Naive thymus-derived CD4-positive, alpha-beta T cell (primary cell): ENCODE data around the gene PIK3R1. TPM values are rescaled to one million over a fixed set of nuclear protein-coding genes. Genes with fewer than 3 reads are reported as not detected.

Experiments used
- ATAC-seq: fragments of 150-1000 bp; cut with Tn5 transposase; 2 replicates; pipeline ENCODE4 v1.10.0; 2021; ENCODE audit warnings: mild to moderate bottlenecking, moderate library complexity
- CTCF ChIA-PET: fragments of 350-600 bp; sonication (Branson Sonifier 250); formaldehyde crosslinking; loops from one replicate; lab custom pipeline; 2021; ENCODE audit warnings: antibody characterized with exemption; lab: Charles Lee
- POLR2A ChIA-PET: fragments of 350-600 bp; sonication (Branson Sonifier 250); formaldehyde crosslinking; loops from one replicate; lab custom pipeline; 2021; ENCODE audit warnings: antibody characterized with exemption, inconsistent platforms; lab: Charles Lee
- DNase-seq, 9 donors: peaks; one replicate each; pipeline versions ENCODE4 v3.0.0 to v3.0.0-alpha.2; 2020 to 2022; ENCODE audit warnings: mixed read lengths in 1 of 9
- H3K27ac ChIP-seq: one replicate; pipeline ENCODE4 v1.7.0; 2013; ENCODE audit warnings: mild to moderate bottlenecking, low read depth, low read length, moderate library complexity
- H3K27me3 ChIP-seq, 2 donors: one replicate each; pipeline ENCODE4 v1.7.0; 2013; ENCODE audit warnings: low read length in 2 of 2, mild to moderate bottlenecking in 2 of 2, moderate library complexity in 2 of 2; ENCODE audit not compliant: control insufficient read depth in 2 of 2, insufficient read depth in 2 of 2
- H3K36me3 ChIP-seq, 3 experiments: 1 replicate in 2 of 3; 2 replicates in 1 of 3; pipeline ENCODE4 v1.7.0; 2013; ENCODE audit warnings: low read length in 3 of 3, mild to moderate bottlenecking in 3 of 3, moderate library complexity in 1 of 3; ENCODE audit not compliant: insufficient read depth in 3 of 3, control insufficient read depth in 2 of 3
- H3K4me1 ChIP-seq, 2 donors: one replicate each; pipeline ENCODE4 v1.7.0; 2013; ENCODE audit warnings: low read length in 2 of 2, mild to moderate bottlenecking in 2 of 2, moderate library complexity in 1 of 2; ENCODE audit not compliant: control insufficient read depth in 2 of 2, insufficient read depth in 2 of 2
- H3K4me3 ChIP-seq: 2 replicates; pipeline ENCODE4 v1.7.0; 2013; ENCODE audit warnings: mild to moderate bottlenecking, low read length
- H3K9me3 ChIP-seq, 3 experiments: 1 replicate in 2 of 3; 2 replicates in 1 of 3; pipeline ENCODE4 v1.7.0; 2013; ENCODE audit warnings: low read length in 3 of 3; ENCODE audit not compliant: control insufficient read depth in 2 of 3
- H3K27ac Mint-ChIP-seq, 9 donors: one replicate each; pipeline ENCODE4 v1.8.0; 2020 to 2022; ENCODE audit warnings: mixed read lengths in 9 of 9, mild to moderate bottlenecking in 8 of 9, moderate library complexity in 5 of 9, inconsistent platforms in 2 of 9
- H3K27me3 Mint-ChIP-seq, 5 donors: one replicate each; pipeline ENCODE4 v1.8.0; 2021 to 2022; ENCODE audit warnings: mixed read lengths in 5 of 5, mild to moderate bottlenecking in 1 of 5
- H3K36me3 Mint-ChIP-seq, 5 donors: one replicate each; pipeline ENCODE4 v1.8.0; 2020 to 2022; ENCODE audit warnings: mixed read lengths in 5 of 5, mild to moderate bottlenecking in 3 of 5, inconsistent platforms in 1 of 5
- H3K4me1 Mint-ChIP-seq, 7 donors: one replicate each; pipeline ENCODE4 v1.8.0; 2020 to 2022; ENCODE audit warnings: mixed read lengths in 7 of 7, mild to moderate bottlenecking in 3 of 7, inconsistent platforms in 1 of 7
- H3K4me3 Mint-ChIP-seq, 10 donors: one replicate each; pipeline ENCODE4 v1.8.0; 2020 to 2022; ENCODE audit warnings: mild to moderate bottlenecking in 10 of 10, mixed read lengths in 10 of 10, moderate library complexity in 6 of 10, inconsistent platforms in 2 of 10
- H3K9me3 Mint-ChIP-seq, 11 donors: one replicate each; pipeline ENCODE4 v1.8.0; 2020 to 2022; ENCODE audit warnings: mixed read lengths in 11 of 11, mild to moderate bottlenecking in 4 of 11, inconsistent platforms in 1 of 11, moderate library complexity in 1 of 11
- intact Hi-C, 2 donors: fragments of 100-400 bp; cut with micrococcal nuclease; formaldehyde crosslinking; loops; one replicate each; pipeline ENCODE4 v1.15.1; 2023
- polyA plus RNA-seq, 2 donors: library from polyadenylated mRNA; unstranded; fragments of 300-500 nt; fragmentation: Illumina TruSeq; gene quantifications; one replicate each; pipeline ENCODE4 v1.2.3, GENCODE V29; 2021
- total RNA-seq, 6 experiments: library from RNA in 5 of 6; stranded (reverse) in 5 of 6; gene quantifications; 1 replicate in 5 of 6; 2 replicates in 1 of 6; pipeline ENCODE4 v1.2.3 and lab custom pipeline; 2021 to 2026

PIK3R1 gene
- total and polyA plus RNA-seq, 7 experiments from 2014 or later: 72.0 to 207 (median 119) TPM

DNA sequence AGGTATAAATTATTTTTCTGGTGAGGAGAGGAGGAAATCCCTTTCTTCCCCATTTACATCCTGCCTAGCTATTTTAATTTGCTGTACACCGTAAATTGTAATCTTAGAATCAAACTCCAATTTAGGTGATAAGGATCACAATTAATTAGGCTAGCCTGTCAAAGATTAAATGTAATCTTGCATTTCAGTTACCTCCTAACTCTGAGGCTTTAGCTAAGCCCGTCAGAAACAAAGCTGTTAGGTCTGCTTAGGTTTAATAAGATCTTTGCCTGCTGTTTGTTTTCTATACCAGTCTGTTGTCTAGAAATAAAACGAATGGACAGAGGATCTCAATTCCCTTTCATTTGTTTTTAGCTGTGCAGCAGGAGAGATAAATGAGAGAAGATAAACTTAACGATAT lies 51.5 kb downstream of the PIK3R1 start:
- Mint-ChIP-seq H3K27me3 (no peaks in the 10 kb centered on the region), H3K36me3 (peaks cover 0 to 7% (median 0%) of the 10 kb centered on the region in 5 donors), H3K27ac (peak overlapping the region; percentile 10 to 91 (median 69)), H3K9me3 (no peaks in the 10 kb centered on the region), H3K4me3 (peak overlapping the region in 7 of 10 donors; percentile 26 to 69 (median 51)), H3K4me1 (peaks cover 41 to 89% (median 87%) of the 10 kb centered on the region in 7 donors)
- Histone ChIP-seq H3K4me1 (peaks cover 67 to 80% of the 10 kb centered on the region in 2 donors), H3K4me3 (no peak overlapping the region), H3K27ac (no peak overlapping the region), H3K9me3 (no peaks in the 10 kb centered on the region), H3K27me3 (no peaks in the 10 kb centered on the region), H3K36me3 (no peaks in the 10 kb centered on the region)
- ChIA-PET POLR2A (interaction anchor here (1.2 to 5.8 kb wide), 4 partner anchors 12 to 50 kb away, joined by 3 to 39 read pairs (median 4); no protein-coding TSS in a partner anchor), CTCF (interaction anchor here (0.6 to 2.9 kb wide), 7 partner anchors 8 to 1046 kb away, joined by 3 to 9 read pairs (median 5); no protein-coding TSS in a partner anchor)
- intact Hi-C loops: no loop called here
- no peak for ATAC-seq
- no peak for DNase-seq

DNA sequence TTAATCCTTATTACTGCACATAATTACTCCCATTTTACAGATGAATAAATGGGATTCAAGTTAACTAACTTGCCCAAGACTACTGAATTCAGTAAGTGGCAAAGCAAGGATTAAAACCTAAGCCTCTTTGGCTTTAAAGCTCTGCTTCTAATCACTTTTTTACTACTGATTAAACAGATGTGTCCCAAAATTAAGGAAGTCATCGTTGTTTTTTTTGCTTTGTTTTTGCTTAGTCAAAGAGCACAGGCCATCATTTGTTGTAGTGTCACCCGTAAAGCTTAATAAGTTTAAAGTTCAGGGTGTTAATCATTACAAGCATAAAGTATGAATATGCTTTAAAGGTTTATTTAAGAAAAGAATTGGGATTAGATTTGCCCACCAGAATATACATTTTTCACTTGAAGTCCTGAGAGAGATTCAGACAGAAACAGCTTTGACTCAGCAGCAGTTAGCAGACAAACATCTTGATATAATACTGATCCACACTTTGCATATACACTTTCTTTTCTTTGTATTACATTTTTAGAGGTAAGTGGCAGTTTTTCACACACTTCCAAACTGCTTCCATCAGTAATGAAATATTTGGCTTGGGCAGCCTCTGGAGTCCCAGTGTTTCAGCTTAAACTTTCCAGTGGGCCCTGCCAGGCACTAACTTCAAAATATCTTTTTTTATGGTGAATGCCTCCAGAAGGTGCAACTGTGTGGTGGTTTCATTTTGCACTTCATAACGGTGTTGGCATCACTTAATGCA lies 52.7 kb downstream of the PIK3R1 start:
- peak overlapping the region; percentile 20 for H3K4me3 ChIP-seq
- ATAC-seq: peak; percentile 36

DNA sequence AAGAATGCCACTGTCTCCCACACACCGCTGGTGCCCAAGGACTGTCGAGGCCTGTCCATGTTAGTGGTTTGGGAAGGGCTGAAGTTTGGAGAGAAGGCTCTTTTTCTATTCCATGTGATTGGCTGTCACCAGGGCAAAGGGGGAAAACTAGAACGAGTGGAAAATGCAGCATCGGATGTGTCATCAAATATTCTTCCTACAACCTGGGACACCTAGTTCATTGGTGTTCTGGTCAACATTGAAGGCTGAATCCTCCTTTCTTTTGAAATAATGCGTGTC lies 53.2 kb downstream of the PIK3R1 start:
- intact Hi-C loops: loop anchor here in 1 of 2 donors (1.0 kb wide), 1 partner anchor 10 kb away; no protein-coding TSS in a partner anchor
- ATAC-seq: no peak
- peaks cover 0 to 9% (median 2%) of the 10 kb centered on the region in 5 donors for H3K36me3 Mint-ChIP-seq
- H3K9me3 Mint-ChIP-seq: no peaks in the 10 kb centered on the region
- Histone ChIP-seq H3K27me3 (no peaks in the 10 kb centered on the region), H3K4me3 (peak overlapping the region; percentile 20), H3K9me3 (no peaks in the 10 kb centered on the region), H3K36me3 (peaks cover 0 to 2% (median 0%) of the 10 kb centered on the region in 3 experiments), H3K27ac (peak overlapping the region; percentile 4), H3K4me1 (peaks cover 72 to 80% of the 10 kb centered on the region in 2 donors)
- H3K4me3 Mint-ChIP-seq: peak overlapping the region; percentile 24 to 78 (median 51)
- ChIA-PET CTCF (interaction anchor here (0.8 to 2.9 kb wide), 2 partner anchors 12 to 18 kb away, joined by 3 to 9 read pairs; no protein-coding TSS in a partner anchor), POLR2A (interaction anchor here (2.2 to 5.8 kb wide), 2 partner anchors 13 to 54 kb away, joined by 7 to 39 read pairs; partner anchors contain the start of gene PIK3R1)
- peak overlapping the region; percentile 19 to 91 (median 70) for H3K27ac Mint-ChIP-seq
- H3K4me1 Mint-ChIP-seq: peaks cover 45 to 94% (median 89%) of the 10 kb centered on the region in 7 donors
- no peaks in the 10 kb centered on the region for H3K27me3 Mint-ChIP-seq
- no peak for DNase-seq

More for the DNA sequence above, 52.7 kb downstream of the PIK3R1 start:
- no peaks in the 10 kb centered on the region for H3K9me3 ChIP-seq
- Mint-ChIP-seq H3K27me3 (no peaks in the 10 kb centered on the region), H3K27ac (peak overlapping the region; percentile 19 to 91 (median 70)), H3K9me3 (no peaks in the 10 kb centered on the region), H3K36me3 (peaks cover 0 to 7% (median 0%) of the 10 kb centered on the region in 5 donors), H3K4me3 (peak overlapping the region; percentile 21 to 78 (median 51)), H3K4me1 (peaks cover 44 to 94% (median 92%) of the 10 kb centered on the region in 7 donors)
- peak overlapping the region; percentile 4 for H3K27ac ChIP-seq
- intact Hi-C loops: loop anchor here in 1 of 2 donors (1.0 kb wide), 1 partner anchor 10 kb away; no protein-coding TSS in a partner anchor
- H3K4me1 ChIP-seq: peaks cover 69 to 83% of the 10 kb centered on the region in 2 donors
- H3K36me3 ChIP-seq: no peaks in the 10 kb centered on the region
- ChIA-PET CTCF (interaction anchor here (0.6 to 2.9 kb wide), 7 partner anchors 9 to 1049 kb away, joined by 3 to 9 read pairs (median 4); no protein-coding TSS in a partner anchor), POLR2A (interaction anchor here (0.5 to 5.8 kb wide), 4 partner anchors 13 to 139 kb away, joined by 3 to 39 read pairs (median 6); partner anchors contain the start of gene PIK3R1)
- no peak for DNase-seq
- H3K27me3 ChIP-seq: no peaks in the 10 kb centered on the region

DNA sequence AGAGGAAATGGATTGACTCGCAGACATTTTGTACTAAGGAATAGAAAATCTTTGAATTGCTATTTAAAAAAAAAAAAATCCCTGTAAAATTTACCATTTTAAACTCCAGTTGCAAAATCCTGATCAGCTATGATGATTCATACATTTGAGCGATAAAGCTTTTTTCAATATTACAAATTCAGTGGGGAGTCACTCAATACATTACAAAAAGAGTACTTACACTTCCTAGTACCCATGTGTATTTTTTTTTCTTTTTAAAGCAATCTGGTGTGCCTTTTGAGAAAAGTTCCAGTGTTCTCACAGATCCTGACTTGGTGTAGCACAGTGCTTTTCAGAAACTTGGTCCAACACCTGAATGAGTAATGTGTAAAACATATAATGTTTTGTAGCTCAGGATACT lies 54.3 kb downstream of the PIK3R1 start:
- Mint-ChIP-seq H3K27me3 (no peaks in the 10 kb centered on the region), H3K36me3 (peaks cover 0 to 13% (median 8%) of the 10 kb centered on the region in 5 donors), H3K9me3 (no peaks in the 10 kb centered on the region), H3K4me1 (peaks cover 43 to 94% (median 89%) of the 10 kb centered on the region in 7 donors), H3K4me3 (peak overlapping the region in 5 of 10 donors; percentile 2 to 49 (median 38)), H3K27ac (peak overlapping the region in 4 of 9 donors; percentile 20 to 76 (median 61))
- ChIA-PET CTCF (interaction anchor here (0.7 to 1.4 kb wide), 6 partner anchors 10 to 920 kb away, joined by 3 to 4 read pairs (median 3); no protein-coding TSS in a partner anchor), POLR2A (interaction anchor here (0.6 to 5.8 kb wide), 7 partner anchors 10 to 1054 kb away, joined by 3 to 39 read pairs (median 4); partner anchors contain the start of gene PIK3R1)
- peaks cover 77 to 79% of the 10 kb centered on the region in 2 donors for H3K4me1 ChIP-seq
- H3K27me3 ChIP-seq: no peaks in the 10 kb centered on the region
- no peak for DNase-seq
- no peak for ATAC-seq
- intact Hi-C loops: loop anchor here in 1 of 2 donors (2.0 to 5.0 kb wide), 3 partner anchors 15 to 1103 kb away; no protein-coding TSS in a partner anchor
- H3K9me3 ChIP-seq: no peaks in the 10 kb centered on the region
- no peak overlapping the region for H3K4me3 ChIP-seq
- H3K36me3 ChIP-seq: peaks cover 0 to 11% (median 0%) of the 10 kb centered on the region in 3 experiments
- H3K27ac ChIP-seq: no peak overlapping the region

DNA sequence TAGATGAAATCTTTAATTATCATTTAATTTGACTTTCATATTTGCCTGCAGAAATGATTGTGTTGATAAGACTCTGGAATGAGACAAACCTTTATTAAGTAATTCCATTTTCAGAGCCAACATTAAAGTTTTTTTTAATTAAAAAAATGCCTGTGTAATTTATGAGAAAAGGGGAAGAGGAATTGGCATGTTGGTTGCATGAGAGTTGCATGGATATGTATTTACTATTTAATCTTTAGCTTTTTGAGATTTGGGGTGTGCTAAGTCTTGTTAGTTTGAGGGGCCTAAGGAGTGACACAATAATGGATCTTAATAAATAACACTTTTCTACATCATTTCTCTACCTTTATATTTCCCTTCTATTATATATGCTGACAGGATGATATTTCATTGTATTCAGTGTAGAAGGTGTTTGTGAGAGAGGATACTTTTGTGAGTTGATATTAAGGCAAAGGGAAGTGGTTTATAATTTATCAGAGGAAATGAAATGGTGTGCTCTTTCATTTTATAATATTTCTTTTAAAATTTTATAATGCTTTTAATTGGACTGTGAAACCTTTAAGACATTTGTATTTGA lies 54.9 kb downstream of the PIK3R1 start:
- ChIA-PET CTCF (interaction anchor here (0.7 to 2.3 kb wide), 10 partner anchors 9 to 1049 kb away, joined by 3 to 21 read pairs (median 4); no protein-coding TSS in a partner anchor), POLR2A (interaction anchor here (0.6 to 5.8 kb wide), 9 partner anchors 10 to 1055 kb away, joined by 3 to 39 read pairs (median 5); partner anchors contain the start of gene PIK3R1)
- H3K27me3 ChIP-seq: no peaks in the 10 kb centered on the region
- H3K27ac Mint-ChIP-seq: peak overlapping the region in 7 of 9 donors; percentile 5 to 76 (median 24)
- no peak overlapping the region for H3K4me3 ChIP-seq
- H3K36me3 Mint-ChIP-seq: peaks cover 0 to 19% (median 14%) of the 10 kb centered on the region in 5 donors
- intact Hi-C loops: loop anchor here in 1 of 2 donors (2.0 to 5.0 kb wide), 3 partner anchors 16 to 1103 kb away; no protein-coding TSS in a partner anchor
- ATAC-seq: no peak
- peaks cover 74 to 76% of the 10 kb centered on the region in 2 donors for H3K4me1 ChIP-seq
- H3K9me3 ChIP-seq: no peaks in the 10 kb centered on the region
- H3K36me3 ChIP-seq: peaks cover 0 to 11% (median 0%) of the 10 kb centered on the region in 3 experiments
- no peak overlapping the region for H3K27ac ChIP-seq
- DNase-seq: no peak
- peak overlapping the region in 6 of 10 donors; percentile 6 to 49 (median 40) for H3K4me3 Mint-ChIP-seq
- H3K9me3 Mint-ChIP-seq: no peaks in the 10 kb centered on the region
- H3K4me1 Mint-ChIP-seq: peaks cover 41 to 94% (median 89%) of the 10 kb centered on the region in 7 donors
- no peaks in the 10 kb centered on the region for H3K27me3 Mint-ChIP-seq
